HG02981 (cell line): ENCODE results near the gene MAZ.

Experiments used
- ATAC-seq: cut with Tn5 transposase; IDR thresholded peaks from one replicate; pipeline ENCODE4 v1.9.1; 2021; ENCODE audit warnings: mild to moderate bottlenecking, moderate library complexity; ENCODE audit not compliant: unreplicated experiment

MAZ gene

DNA sequence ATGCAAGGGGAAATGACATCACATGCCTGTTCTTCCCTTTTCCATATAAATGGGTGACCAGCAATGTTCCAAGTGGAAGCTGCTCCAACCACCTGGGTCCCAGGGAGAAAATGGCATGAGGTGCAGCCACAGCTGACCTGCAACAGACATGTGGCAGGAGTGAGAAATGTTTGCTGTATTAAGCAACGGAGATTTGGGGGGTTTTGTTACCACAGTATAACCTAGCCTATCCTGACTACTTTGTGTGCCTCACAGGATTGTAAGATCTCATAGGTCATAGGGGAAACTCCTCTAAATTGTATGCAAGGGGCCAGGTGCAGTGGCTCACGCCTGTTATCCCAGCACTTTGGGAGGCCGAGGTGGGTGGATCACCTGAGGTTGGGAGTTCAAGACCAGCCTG is 44.7 kb downstream of the MAZ start:
- no peak for ATAC-seq

DNA sequence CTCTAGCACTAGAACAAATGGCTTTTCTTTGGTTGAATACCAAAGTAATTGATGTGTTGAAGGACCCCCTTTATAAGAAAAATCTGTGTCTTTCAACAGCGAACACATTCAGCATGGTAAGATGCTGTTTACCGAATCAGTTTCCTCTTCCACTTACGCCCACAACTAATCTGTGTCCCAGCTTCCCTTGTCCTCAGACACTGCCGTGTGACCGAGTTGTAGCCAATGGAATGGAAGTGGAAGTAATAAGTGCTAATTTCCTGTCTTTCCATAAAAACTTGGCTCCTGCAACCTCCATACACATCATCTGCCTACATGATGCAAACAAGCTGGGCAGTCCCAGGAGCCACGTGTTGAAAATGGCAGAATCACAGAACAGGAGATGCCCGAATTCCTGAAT is 46.3 kb downstream of the MAZ start:
- ATAC-seq: no peak

DNA sequence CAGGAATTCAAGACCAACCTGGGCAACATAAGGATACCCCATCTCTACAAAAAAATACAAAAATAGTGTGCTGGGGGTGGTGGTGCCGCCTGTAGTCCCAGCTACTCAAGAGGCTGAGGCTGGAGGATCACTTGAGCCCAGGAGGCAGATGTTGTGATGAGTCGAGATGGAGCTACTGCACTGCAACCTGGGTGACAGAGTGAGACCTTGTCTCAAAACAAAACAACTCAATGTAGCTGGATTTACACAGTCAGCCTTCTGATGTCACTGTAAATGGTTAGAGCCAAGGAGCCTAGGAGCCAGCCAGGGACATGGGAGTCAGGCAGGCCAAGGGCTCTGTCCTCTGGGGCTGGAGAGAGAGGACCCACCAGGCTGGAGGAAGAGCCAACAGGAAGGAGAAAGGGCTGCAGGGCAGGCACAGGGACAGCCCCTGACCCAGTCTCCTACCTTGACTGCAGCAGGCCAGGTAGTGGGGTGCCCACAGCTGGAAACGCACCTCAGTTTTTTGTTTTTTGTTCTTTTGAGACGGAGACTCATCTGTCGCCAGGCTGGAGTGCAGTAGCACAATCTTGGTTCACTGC is 48.3 kb downstream of the MAZ start:
- no peak for ATAC-seq

DNA sequence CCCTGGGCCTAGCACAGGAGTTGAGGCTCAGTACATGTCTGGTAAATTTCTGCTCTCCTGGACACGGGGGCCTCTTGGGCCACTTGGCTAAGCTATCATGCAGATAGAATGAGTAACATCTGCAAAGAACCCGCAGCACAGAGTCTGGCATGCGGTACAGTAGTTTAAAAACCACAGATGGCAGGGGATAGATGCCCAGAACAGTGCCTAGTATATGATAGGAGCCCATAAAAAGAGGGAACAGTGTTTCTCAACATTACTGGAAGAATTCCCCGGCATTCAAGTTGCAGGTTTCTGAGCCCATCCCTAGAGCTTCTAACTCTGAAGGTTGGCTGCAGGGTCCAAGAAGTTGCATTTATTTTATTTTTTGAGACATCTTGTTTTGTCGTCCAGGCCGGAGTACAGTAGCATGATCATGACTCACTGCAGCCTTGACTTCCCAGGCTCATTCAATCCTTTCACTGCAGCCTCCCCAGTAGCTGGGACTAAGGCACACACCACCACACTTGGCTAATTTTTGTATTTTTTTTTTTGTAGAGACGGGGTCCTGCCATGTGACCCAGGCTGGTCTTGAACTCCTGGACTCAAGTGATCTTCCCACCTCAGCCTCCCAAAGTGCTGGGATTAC is 50.9 kb downstream of the MAZ start:
- ATAC-seq: no peak

DNA sequence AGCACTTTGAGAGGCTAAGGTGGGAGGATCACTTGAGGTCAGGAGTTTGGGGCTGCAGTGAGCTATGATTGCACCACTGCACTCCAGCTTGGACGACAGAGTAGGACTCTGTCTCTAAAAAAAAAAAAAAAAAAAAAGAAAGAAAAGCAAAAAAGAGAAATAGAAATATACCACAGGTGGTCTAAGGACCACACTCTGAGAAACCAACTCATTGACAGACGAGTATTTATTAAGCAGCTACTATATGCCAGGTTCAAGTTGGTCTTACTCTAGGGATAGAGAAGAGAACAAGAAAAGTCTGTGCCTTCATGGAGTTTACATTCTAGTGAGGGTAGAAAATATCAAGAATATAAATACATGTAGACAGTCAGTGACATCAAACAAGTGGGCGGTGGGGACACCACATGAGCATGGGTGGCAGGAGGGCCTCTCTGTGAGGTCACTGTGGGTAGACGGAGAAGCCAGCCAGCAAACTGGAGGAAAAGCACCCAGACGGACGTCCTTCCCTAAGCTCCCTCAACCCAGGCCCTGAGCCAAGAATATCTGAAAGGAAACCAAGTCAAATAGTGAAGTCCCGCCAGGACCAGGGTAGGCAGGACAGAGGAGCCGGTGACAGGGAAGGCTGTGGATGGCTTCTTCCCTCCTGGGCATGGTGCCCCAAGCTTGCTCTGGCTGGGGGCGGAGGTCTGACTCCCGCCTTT is 52.0 kb downstream of the MAZ start:
- no peak for ATAC-seq

DNA sequence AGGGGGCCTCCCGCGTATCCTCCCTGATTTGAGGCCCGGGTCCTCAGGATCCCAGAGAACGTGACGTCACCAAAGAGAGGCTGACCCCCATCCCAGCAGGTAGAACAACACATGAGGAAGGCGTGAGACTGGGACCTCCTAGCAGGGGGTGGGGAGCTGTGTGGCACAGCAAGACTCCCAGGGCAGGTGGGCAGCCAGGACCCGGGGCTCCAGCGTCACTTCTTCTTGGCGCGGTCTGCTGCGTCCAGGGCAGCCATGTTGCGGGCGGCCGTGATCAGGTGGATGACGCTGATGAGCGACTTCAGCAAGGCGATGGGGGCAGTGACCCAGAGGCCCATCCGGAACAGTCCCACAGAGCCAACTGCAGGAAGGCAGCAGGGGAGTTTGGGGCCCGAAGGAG is 52.6 kb downstream of the MAZ start:
- ATAC-seq: no peak

DNA sequence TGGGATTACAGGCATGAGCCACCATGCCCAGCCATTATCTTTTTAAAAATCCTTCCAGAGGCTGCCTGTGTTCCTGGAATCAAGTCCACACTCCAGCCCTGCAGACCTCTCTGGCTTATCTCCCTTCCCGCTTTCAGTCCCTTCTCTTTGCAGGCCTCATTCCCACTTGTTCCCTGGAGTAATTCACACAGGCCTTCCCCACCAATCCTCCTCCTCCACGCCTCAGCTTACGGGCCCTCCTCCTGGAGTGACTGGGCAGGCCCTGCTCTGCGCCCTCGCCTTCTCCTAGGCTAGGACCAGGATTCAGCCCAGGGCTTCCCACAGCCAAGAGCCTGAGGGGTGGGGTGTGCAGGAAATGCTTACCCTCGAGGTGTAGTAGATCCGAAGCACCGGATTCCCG is 53.9 kb downstream of the MAZ start:
- no peak for ATAC-seq
